ENCODE measurements around the gene ANO7.

DNA sequence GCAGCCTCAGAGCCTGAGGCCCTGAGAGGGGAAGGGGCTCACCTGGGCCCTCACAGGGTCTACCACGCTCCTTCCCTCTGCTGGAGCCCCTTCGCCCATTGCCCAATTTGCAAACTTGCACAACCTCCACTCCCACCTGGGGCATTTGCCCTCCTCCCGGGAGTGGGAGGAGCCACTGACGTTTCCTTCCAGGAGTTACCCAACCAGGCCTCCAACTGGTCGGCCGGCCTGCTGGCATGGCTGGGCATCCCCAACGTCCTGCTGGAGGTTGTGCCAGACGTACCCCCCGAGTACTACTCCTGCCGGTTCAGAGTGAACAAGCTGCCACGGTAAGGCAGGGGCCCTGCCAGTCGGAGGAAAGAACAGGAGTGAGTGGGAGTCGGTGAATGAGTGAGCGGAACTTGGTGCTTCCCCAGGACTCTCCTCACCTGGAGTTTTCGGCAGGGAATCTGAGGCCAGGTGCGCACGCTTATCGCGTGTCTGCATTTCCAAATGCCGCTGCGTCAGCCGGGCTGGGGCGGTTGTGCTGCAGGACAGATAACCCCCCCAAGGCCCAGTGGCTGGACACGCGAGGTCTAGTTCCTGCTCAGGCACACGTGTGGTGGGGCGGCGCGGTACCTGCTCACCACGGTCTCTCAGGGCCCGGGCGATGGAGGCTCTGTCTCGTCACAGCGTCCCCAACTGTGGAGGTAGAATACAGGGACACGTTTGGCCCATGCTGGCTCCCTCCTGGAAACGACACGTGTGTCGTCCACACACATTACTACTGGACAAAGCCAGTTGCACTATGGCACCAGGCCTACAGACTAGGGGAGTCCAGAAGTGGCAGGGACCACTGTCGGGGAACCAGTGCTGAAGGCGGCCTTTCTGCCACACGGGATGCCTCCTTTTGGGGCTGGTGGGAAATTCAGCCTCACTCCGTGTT is 11.7 kb downstream of the ANO7 start:
- TF ChIP-seq, protein P1, sequence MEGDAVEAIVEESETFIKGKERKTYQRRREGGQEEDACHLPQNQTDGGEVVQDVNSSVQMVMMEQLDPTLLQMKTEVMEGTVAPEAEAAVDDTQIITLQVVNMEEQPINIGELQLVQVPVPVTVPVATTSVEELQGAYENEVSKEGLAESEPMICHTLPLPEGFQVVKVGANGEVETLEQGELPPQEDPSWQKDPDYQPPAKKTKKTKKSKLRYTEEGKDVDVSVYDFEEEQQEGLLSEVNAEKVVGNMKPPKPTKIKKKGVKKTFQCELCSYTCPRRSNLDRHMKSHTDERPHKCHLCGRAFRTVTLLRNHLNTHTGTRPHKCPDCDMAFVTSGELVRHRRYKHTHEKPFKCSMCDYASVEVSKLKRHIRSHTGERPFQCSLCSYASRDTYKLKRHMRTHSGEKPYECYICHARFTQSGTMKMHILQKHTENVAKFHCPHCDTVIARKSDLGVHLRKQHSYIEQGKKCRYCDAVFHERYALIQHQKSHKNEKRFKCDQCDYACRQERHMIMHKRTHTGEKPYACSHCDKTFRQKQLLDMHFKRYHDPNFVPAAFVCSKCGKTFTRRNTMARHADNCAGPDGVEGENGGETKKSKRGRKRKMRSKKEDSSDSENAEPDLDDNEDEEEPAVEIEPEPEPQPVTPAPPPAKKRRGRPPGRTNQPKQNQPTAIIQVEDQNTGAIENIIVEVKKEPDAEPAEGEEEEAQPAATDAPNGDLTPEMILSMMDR (IDR thresholded peaks at IDR 0.05 in 4 of 5, conservative IDR thresholded peaks at IDR 0.05 in 1 of 5), result no peak
- TF ChIP-seq POLR2A (IDR thresholded peaks at IDR 0.05), result no peak

Data from gastrocnemius medialis (tissue), 4 donors.